Endothelial cell of umbilical vein (primary cell): Measurements from ENCODE around the gene MEI4. TPM values are rescaled to one million over a fixed set of nuclear protein-coding genes. Genes with fewer than 3 reads are reported as not detected.

Experiments used
- BruUV-seq: library from RNA; stranded (reverse); fragments of 400-500 nt; replicated peaks from 2 replicates; lab custom pipeline; 2021; lab: Mats Ljungman, UMichigan
- CTCF ChIA-PET: fragments of 300-600, 350-600 bp; sonication (Branson Sonifier 250); formaldehyde crosslinking; loops from one replicate; lab custom pipeline; 2021; ENCODE audit warnings: antibody characterized with exemption, inconsistent platforms; lab: Charles Lee
- POLR2A ChIA-PET: fragments of 300-600, 350-600 bp; sonication (Branson Sonifier 250); formaldehyde crosslinking; loops from one replicate; lab custom pipeline; 2021; ENCODE audit warnings: antibody characterized with exemption, inconsistent platforms; lab: Charles Lee
- DNase-seq: peaks from one replicate; pipeline ENCODE4 v3.0.0-alpha.2; 2011; ENCODE audit warnings: low read depth, low spot score
- FAIRE-seq: peaks from 2 replicates; lab custom pipeline; 2011; peaks lifted over from hg19 to GRCh38; lab: Jason Lieb, UNC
- H2AFZ ChIP-seq: 2 replicates; pipeline ENCODE4 v1.6.0; 2012; ENCODE audit warnings: low read depth, low read length, control low read depth, inconsistent platforms
- H3K27ac ChIP-seq: 2 replicates; pipeline ENCODE4 v1.5.1; 2011; ENCODE audit warnings: low read depth, mild to moderate bottlenecking, control low read depth, low read length, moderate library complexity; ENCODE audit not compliant: insufficient read depth
- H3K27me3 ChIP-seq, 2 experiments: 2 replicates each; pipeline versions ENCODE4 v1.6.0 to v1.6.1; 2011; ENCODE audit warnings: low read length in 2 of 2, mixed read lengths in 1 of 2; ENCODE audit not compliant: control insufficient read depth in 2 of 2, insufficient read depth in 2 of 2
- H3K36me3 ChIP-seq, 2 experiments: 2 replicates in 1 of 2; 3 replicates in 1 of 2; pipeline ENCODE4 v1.5.1; 2011; ENCODE audit warnings: low read length in 2 of 2, mild to moderate bottlenecking in 1 of 2, moderate library complexity in 1 of 2; ENCODE audit not compliant: control insufficient read depth in 2 of 2, insufficient read depth in 2 of 2; ENCODE audit errors: extremely low read depth in 1 of 2
- H3K4me1 ChIP-seq: 3 replicates; pipeline ENCODE4 v1.5.1; 2011; ENCODE audit warnings: mild to moderate bottlenecking, low read length; ENCODE audit not compliant: control insufficient read depth, insufficient read depth; ENCODE audit errors: extremely low read depth
- H3K4me2 ChIP-seq: 2 replicates; pipeline ENCODE4 v1.6.1; 2011; ENCODE audit warnings: low read length, control low read depth, mixed read lengths; ENCODE audit not compliant: insufficient read depth
- H3K4me3 ChIP-seq, 3 experiments: fragments of 200-600 bp in 1 of 3; sonication (generic), shearing (Covaris generic) in 1 of 3; replicated peaks in 1 of 3; 2 replicates each; pipeline ENCODE4 v1.5.1; 2011 to 2016; ENCODE audit warnings: control low read depth in 3 of 3, low read length in 3 of 3, mild to moderate bottlenecking in 2 of 3, inconsistent platforms in 1 of 3, low read depth in 1 of 3, moderate library complexity in 1 of 3; ENCODE audit not compliant: insufficient read depth in 1 of 3
- H3K79me2 ChIP-seq: 2 replicates; pipeline ENCODE4 v1.6.0; 2012; ENCODE audit warnings: low read length, inconsistent platforms; ENCODE audit not compliant: control insufficient read depth, insufficient read depth
- H3K9ac ChIP-seq: replicated peaks from 2 replicates; pipeline ENCODE3; 2011; ENCODE audit warnings: low read length, control low read depth; ENCODE audit not compliant: insufficient read depth; ENCODE audit errors: extremely low read depth
- H3K9me1 ChIP-seq: replicated peaks from 3 replicates; pipeline ENCODE4 v1.6.0; 2011; ENCODE audit warnings: mild to moderate bottlenecking, low read length; ENCODE audit not compliant: control insufficient read depth, insufficient read depth; ENCODE audit errors: extremely low read depth
- H3K9me3 ChIP-seq: replicated peaks from 2 replicates; pipeline ENCODE4 v1.5.1; 2012; ENCODE audit warnings: low read length, inconsistent platforms; ENCODE audit not compliant: control insufficient read depth, insufficient read depth
- H4K20me1 ChIP-seq: replicated peaks from 2 replicates; pipeline ENCODE3; 2011; ENCODE audit warnings: mild to moderate bottlenecking, low read length; ENCODE audit not compliant: control insufficient read depth, insufficient read depth; ENCODE audit errors: extremely low read depth
- CTCF ChIP-seq, 2 donors: IDR thresholded peaks; 1 replicate in 1 of 2; 2 replicates in 1 of 2; pipeline ENCODE4 v1.5.1; 2011; ENCODE audit warnings: low read length in 2 of 2, mild to moderate bottlenecking in 2 of 2, moderate library complexity in 2 of 2, control low read depth in 1 of 2, inconsistent platforms in 1 of 2, low read depth in 1 of 2; ENCODE audit not compliant: insufficient read depth in 1 of 2; ENCODE audit errors: extremely low read depth in 1 of 2
- EZH2 ChIP-seq: IDR thresholded peaks from 2 replicates; pipeline ENCODE4 v1.6.1; 2012; ENCODE audit warnings: borderline replicate concordance, low read depth, mild to moderate bottlenecking, moderate library complexity, low read length, inconsistent platforms; ENCODE audit not compliant: severe bottlenecking
- GATA2 ChIP-seq: IDR thresholded peaks from 2 replicates; pipeline ENCODE4 v1.7.0; 2011; ENCODE audit warnings: low read depth, mild to moderate bottlenecking, moderate library complexity, mixed read lengths, low read length; ENCODE audit not compliant: insufficient read length, insufficient read depth
- MAX ChIP-seq: IDR thresholded peaks from 2 replicates; pipeline ENCODE4 v1.6.1; 2011; ENCODE audit not compliant: insufficient read depth, insufficient read length
- MYC ChIP-seq: IDR thresholded peaks from one replicate; pipeline ENCODE4 v1.6.1; 2011; ENCODE audit warnings: mild to moderate bottlenecking, low read depth, low read length
- dilution Hi-C: fragments of 300-500 bp; cut with MboI; formaldehyde crosslinking; loops from one replicate; pipeline ENCODE4 v1.15.0; 2019; ENCODE audit warnings: low sequenced_read_pairs; ENCODE audit not compliant: extremely low pct_ligation_motif_present
- intact Hi-C: fragments of 100-400 bp; cut with micrococcal nuclease; formaldehyde crosslinking; loops from one replicate; pipeline ENCODE4 v1.10.0; 2022
- polyA plus RNA-seq, 4 experiments: library from polyadenylated mRNA; depleted of rRNA in 3 of 4; stranded (reverse) in 3 of 4; unstranded in 1 of 4; fragments of >200 nt; gene quantifications; 2 replicates each; pipeline versions ENCODE4 v1.2.1 to v1.2.3, GENCODE V29; 2011 to 2012; ENCODE audit warnings: missing spikeins in 1 of 4
- total RNA-seq: library from RNA; stranded (reverse); gene quantifications from 2 replicates; pipeline ENCODE4 v1.2.3, GENCODE V29; 2021

The MEI4 gene
- total and polyA plus RNA-seq, 2 donors (not counting 3 experiments of a cell fraction or from before 2014, with no cell fraction given): not detected

GRCh38 chr6:77822265-77822664 lies 169.4 kb downstream of the MEI4 start:
- FAIRE-seq (no peak), DNase-seq (no peak)
- Histone ChIP-seq H2AFZ (no peak overlapping the region), H4K20me1 (no peaks in the 10 kb centered on the region), H3K9me3 (no peaks in the 10 kb centered on the region), H3K27me3 (no peaks in the 10 kb centered on the region), H3K79me2 (no peaks in the 10 kb centered on the region), H3K27ac (no peak overlapping the region), H3K4me1 (no peaks in the 10 kb centered on the region), H3K9me1 (no peaks in the 10 kb centered on the region), H3K36me3 (no peaks in the 10 kb centered on the region), H3K4me2 (no peak overlapping the region), H3K4me3 (no peak overlapping the region), H3K9ac (no peak overlapping the region)
- TF ChIP-seq GATA2 (no peak), MYC (no peak), CTCF (IDR thresholded peaks at IDR 0.05; ENCODE audit: extremely low read depth in 1 of 2, insufficient read depth in 1 of 2, low read depth in 1 of 2, low read length in 2 of 2) (no peak), MAX (no peak)
- intact Hi-C loops: no loop called here
- POLR2A ChIA-PET: no interaction called here
- dilution Hi-C loops: no loop called here
- CTCF ChIA-PET: interaction anchor here (1.0 kb wide), 1 partner anchor 13 kb away, joined by 4 read pairs; no protein-coding TSS in a partner anchor
- BruUV-seq: no TSS peak

- Histone ChIP-seq H3K9me1 (no peaks in the 10 kb centered on the region), H3K27me3 (no peaks in the 10 kb centered on the region), H3K9me3 (no peaks in the 10 kb centered on the region), H3K4me1 (no peaks in the 10 kb centered on the region), H3K4me3 (no peak overlapping the region), H3K4me2 (no peak overlapping the region), H2AFZ (no peak overlapping the region), H3K36me3 (no peaks in the 10 kb centered on the region), H3K27ac (no peak overlapping the region), H3K9ac (no peak overlapping the region), H4K20me1 (no peaks in the 10 kb centered on the region), H3K79me2 (no peaks in the 10 kb centered on the region)
- intact Hi-C loops: no loop called here
- TF ChIP-seq EZH2 (no peak), MAX (no peak)
- dilution Hi-C loops: no loop called here
- BruUV-seq: no TSS peak
- POLR2A ChIA-PET: no interaction called here
- no peak for DNase-seq
- CTCF ChIA-PET: no interaction called here
- no peak for FAIRE-seq
Measured at GRCh38 chr6:77825204-77825603, 172.4 kb downstream of the MEI4 start.
